ENCODE results near the gene PBX1.

- TF ChIP-seq EZH2 (IDR thresholded peaks at IDR 0.05; ENCODE audit: borderline replicate concordance, low read depth, low read length, severe bottlenecking) (no peak), CTCF (IDR thresholded peaks at IDR 0.05; ENCODE audit: borderline replicate concordance, extremely low read depth, low read length, poor library complexity, severe bottlenecking) (no peak)
Measured at GRCh38 chr1:164708596-164708995, 149.6 kb downstream of the PBX1 start.

All from DND-41 (cell line).